NB4 (cell line): ENCODE measurements around the gene TEPSIN.

Experiments
- DNase-seq: peaks from one replicate; pipeline ENCODE4 v3.0.0; 2010; ENCODE audit warnings: low read depth
- H3K4me3 ChIP-seq: one replicate; pipeline ENCODE4 v1.5.1; 2011; ENCODE audit warnings: mild to moderate bottlenecking, low read depth, low read length, moderate library complexity
- CTCF ChIP-seq: IDR thresholded peaks from one replicate; pipeline ENCODE4 v1.5.1; 2012; ENCODE audit warnings: low read depth, low read length
- MAX ChIP-seq: IDR thresholded peaks from 2 replicates; pipeline ENCODE4 v1.6.1; 2011; ENCODE audit warnings: low read depth, low read length
- MYC ChIP-seq: IDR thresholded peaks from 2 replicates; pipeline ENCODE4 v1.6.1; 2011; ENCODE audit warnings: low read depth, low read length
- POLR2A ChIP-seq: IDR thresholded peaks from 2 replicates; pipeline ENCODE4 v1.6.1; 2011; ENCODE audit warnings: mild to moderate bottlenecking; ENCODE audit not compliant: insufficient read length; ENCODE audit errors: extremely low read depth

The TEPSIN gene

GRCh38 chr17:81233316-81233715, 5.5 kb downstream of the TEPSIN start:
- no peak overlapping the region for H3K4me3 ChIP-seq
- no peak for DNase-seq
- no peak for TF ChIP-seq POLR2A
- no peak for TF ChIP-seq MAX
- no peak for TF ChIP-seq CTCF
- TF ChIP-seq MYC, result no peak

- no peak for TF ChIP-seq MYC
- TF ChIP-seq POLR2A, result no peak
- no peak for TF ChIP-seq MAX
- TF ChIP-seq CTCF, result no peak
- DNase-seq, result no peak
- H3K4me3 ChIP-seq, result no peak overlapping the region
Observed at GRCh38 chr17:81232616-81233241, 6.1 kb downstream of the TEPSIN start.

GRCh38 chr17:81231766-81232581, 6.9 kb downstream of the TEPSIN start:
- TF ChIP-seq POLR2A (no peak), CTCF (no peak), MAX (no peak), MYC (no peak)
- DNase-seq, result no peak
- H3K4me3 ChIP-seq, result no peak overlapping the region

- DNase-seq, result no peak
- H3K4me3 ChIP-seq, result no peak overlapping the region
- no peak for TF ChIP-seq MYC
- TF ChIP-seq MAX, result no peak
- no peak for TF ChIP-seq POLR2A
- TF ChIP-seq CTCF, result no peak
Observed at GRCh38 chr17:81231121-81231645, 7.7 kb downstream of the TEPSIN start.

GRCh38 chr17:81230043-81230820, 8.6 kb downstream of the TEPSIN start:
- DNase-seq, result peak; percentile 64
- no peak overlapping the region for H3K4me3 ChIP-seq
- TF ChIP-seq CTCF, result peak; percentile 51
- no peak for TF ChIP-seq POLR2A
